ENCODE data around the gene ODF2L. TPM values are rescaled to one million over a fixed set of nuclear protein-coding genes. Genes with fewer than 3 reads are reported as not detected.
"Not testable (repeated sequence)": the region's sequence is repeated elsewhere in the genome, so short reads cannot be mapped to it uniquely, and the experiment has no call there.

Gene ODF2L
- total RNA-seq, 1 experiment from 2014 or later: 6.7 TPM

- not testable (repeated sequence) for H3K27me3 ChIP-seq, H3K36me3 ChIP-seq, H3K4me3 ChIP-seq, H3K9me3 ChIP-seq, DNase-seq
Measured at GRCh38 chr1:86350230-86350629, 45.9 kb downstream of the ODF2L start.

- Histone ChIP-seq H3K9me3 (no peaks in the 10 kb centered on the region), H3K36me3 (no peaks in the 10 kb centered on the region), H3K4me3 (no peak overlapping the region), H3K27me3 (no peaks in the 10 kb centered on the region)
- DNase-seq: no peak
Measured at GRCh38 chr1:86346388-86346787, 49.7 kb downstream of the ODF2L start.

- H3K27me3 ChIP-seq: no peaks in the 10 kb centered on the region
- H3K9me3 ChIP-seq: no peaks in the 10 kb centered on the region
- DNase-seq: no peak
- no peak overlapping the region for H3K4me3 ChIP-seq
- no peaks in the 10 kb centered on the region for H3K36me3 ChIP-seq
Measured at GRCh38 chr1:86345042-86345441, 51.1 kb downstream of the ODF2L start.

- no peak for DNase-seq
- Histone ChIP-seq H3K9me3 (no peaks in the 10 kb centered on the region), H3K27me3 (no peaks in the 10 kb centered on the region), H3K4me3 (no peak overlapping the region), H3K36me3 (no peaks in the 10 kb centered on the region)
Measured at GRCh38 chr1:86339906-86340305, 56.2 kb downstream of the ODF2L start.

- no peaks in the 10 kb centered on the region for H3K27me3 ChIP-seq
- H3K36me3 ChIP-seq: no peaks in the 10 kb centered on the region
- DNase-seq: no peak
- no peaks in the 10 kb centered on the region for H3K9me3 ChIP-seq
- H3K4me3 ChIP-seq: no peak overlapping the region
Measured at GRCh38 chr1:86339014-86339812, 56.9 kb downstream of the ODF2L start.

GRCh38 chr1:86335916-86336315 lies 60.2 kb downstream of the ODF2L start:
- Histone ChIP-seq H3K9me3 (no peaks in the 10 kb centered on the region), H3K36me3 (no peaks in the 10 kb centered on the region)
- no peak for DNase-seq

GRCh38 chr1:86325264-86325663 lies 70.9 kb downstream of the ODF2L start:
- H3K36me3 ChIP-seq: no peaks in the 10 kb centered on the region
- no peak overlapping the region for H3K4me3 ChIP-seq

More at GRCh38 chr1:86335916-86336315, 60.2 kb downstream of the ODF2L start:
- Histone ChIP-seq H3K27me3 (no peaks in the 10 kb centered on the region), H3K4me3 (no peak overlapping the region)

GRCh38 chr1:86324130-86324822 lies 71.8 kb downstream of the ODF2L start:
- DNase-seq: no peak
- Histone ChIP-seq H3K36me3 (no peaks in the 10 kb centered on the region), H3K27me3 (no peaks in the 10 kb centered on the region), H3K4me3 (no peak overlapping the region), H3K9me3 (no peaks in the 10 kb centered on the region)

More at GRCh38 chr1:86325264-86325663, 70.9 kb downstream of the ODF2L start:
- DNase-seq: no peak
- Histone ChIP-seq H3K9me3 (no peaks in the 10 kb centered on the region), H3K27me3 (no peaks in the 10 kb centered on the region)

GRCh38 chr1:86322241-86322640 lies 73.9 kb downstream of the ODF2L start:
- Histone ChIP-seq H3K4me3 (no peak overlapping the region), H3K36me3 (no peaks in the 10 kb centered on the region), H3K9me3 (no peaks in the 10 kb centered on the region), H3K27me3 (no peaks in the 10 kb centered on the region)
- no peak for DNase-seq

- no peak for DNase-seq
- Histone ChIP-seq H3K27me3 (no peaks in the 10 kb centered on the region), H3K36me3 (no peaks in the 10 kb centered on the region), H3K4me3 (no peak overlapping the region), H3K9me3 (no peaks in the 10 kb centered on the region)
Measured at GRCh38 chr1:86318436-86318835, 77.7 kb downstream of the ODF2L start.

GRCh38 chr1:86317926-86318325 lies 78.2 kb downstream of the ODF2L start:
- no peak overlapping the region for H3K4me3 ChIP-seq
- no peaks in the 10 kb centered on the region for H3K36me3 ChIP-seq
- no peaks in the 10 kb centered on the region for H3K9me3 ChIP-seq
- no peak for DNase-seq
- no peaks in the 10 kb centered on the region for H3K27me3 ChIP-seq

GRCh38 chr1:86305731-86306130 lies 90.4 kb downstream of the ODF2L start:
- no peak for DNase-seq

GRCh38 chr1:86303041-86303690 lies 93.0 kb downstream of the ODF2L start:
- no peak overlapping the region for H3K4me3 ChIP-seq
- 0 out of 2 replicates have a peak, but pooled peaks cover 3% of the 10 kb centered on the region for H3K27me3 ChIP-seq
- H3K36me3 ChIP-seq: no peaks in the 10 kb centered on the region
- DNase-seq: no peak
- H3K9me3 ChIP-seq: no peaks in the 10 kb centered on the region

More at GRCh38 chr1:86305731-86306130, 90.4 kb downstream of the ODF2L start:
- no peaks in the 10 kb centered on the region for H3K36me3 ChIP-seq
- H3K9me3 ChIP-seq: no peaks in the 10 kb centered on the region
- no peak overlapping the region for H3K4me3 ChIP-seq
- H3K27me3 ChIP-seq: 0 out of 2 replicates have a peak, but pooled peaks cover 3% of the 10 kb centered on the region

Other genes starting within 250 kb of the ODF2L start
- not detected in 2 replicates for gene COL24A1, start 239.6 kb downstream of the ODF2L start, total RNA-seq (2014; rRNA removed; shearing (Covaris generic); ENCODE audit: low replicate concordance)
- gene CLCA2, start 27.8 kb upstream of the ODF2L start, total RNA-seq (2014; rRNA removed; shearing (Covaris generic); ENCODE audit: low replicate concordance): 0.05 and 0.20 TPM in 2 replicates
- not detected in 2 replicates for gene CLCA1, start 72.6 kb upstream of the ODF2L start, total RNA-seq (2014; rRNA removed; shearing (Covaris generic); ENCODE audit: low replicate concordance)
- gene CLCA4, start 150.8 kb upstream of the ODF2L start, total RNA-seq (2014; rRNA removed; shearing (Covaris generic); ENCODE audit: low replicate concordance): not detected in 2 replicates

Data from MG63 (cell line).